GM18858 (cell line): ENCODE measurements around the gene PITPNC1.
"Not testable (repeated sequence)": the region's sequence is repeated elsewhere in the genome, so short reads cannot be mapped to it uniquely, and the experiment has no call there.

Experiments
- ATAC-seq: cut with Tn5 transposase; IDR thresholded peaks from one replicate; pipeline ENCODE4 v1.9.1; 2021; ENCODE audit not compliant: unreplicated experiment

The PITPNC1 gene

DNA sequence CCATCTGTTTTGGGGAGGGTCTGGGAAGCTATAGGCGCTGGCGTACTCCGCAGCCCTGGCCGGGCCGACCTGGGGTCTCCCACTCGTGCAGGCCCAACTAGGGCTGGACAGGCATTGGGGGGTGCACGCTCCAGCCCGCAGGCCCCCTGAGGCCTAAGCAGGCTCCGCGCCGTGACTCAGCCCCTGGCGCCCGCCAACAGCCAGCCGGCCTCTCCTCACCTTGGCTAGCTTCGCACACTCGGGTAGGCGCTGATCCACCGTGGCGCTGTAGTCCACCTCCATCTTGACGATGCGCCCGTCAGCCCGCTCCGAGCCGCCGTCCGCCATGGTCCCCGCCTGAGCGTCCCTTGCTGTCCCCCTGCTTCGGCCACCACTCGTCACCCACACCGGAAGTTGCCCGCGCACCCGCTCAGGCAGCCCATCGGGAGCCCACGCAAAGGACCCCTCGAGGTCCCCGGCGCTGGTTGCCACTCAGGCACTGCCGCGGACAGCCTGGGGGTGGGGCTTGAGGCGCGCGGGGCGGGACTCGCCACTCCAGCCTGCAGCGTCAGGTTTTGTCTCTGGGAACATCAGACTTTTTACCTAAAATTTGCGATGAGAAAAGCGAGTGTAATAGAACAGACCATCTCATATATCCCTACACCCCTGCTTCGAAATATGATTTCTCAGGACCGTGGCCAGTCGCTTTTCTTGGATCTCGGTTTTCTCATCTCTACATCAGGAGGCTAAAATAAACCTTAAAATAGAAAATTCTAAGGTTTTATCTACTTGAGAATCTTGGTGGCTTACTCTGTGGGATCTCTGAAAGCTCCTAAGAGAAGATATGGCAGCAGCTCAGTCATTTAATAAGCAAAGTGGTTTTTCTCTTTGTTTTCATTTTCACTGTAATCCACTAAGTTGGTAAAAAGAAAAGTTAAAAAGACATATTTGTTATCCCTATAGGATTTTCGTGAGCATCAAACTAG is 10.6 kb upstream of the PITPNC1 start, which contains the start of gene PSMD12:
PSMD12 (minus strand) TSS at position 385 of the 965 bp plus-strand sequence; CDS start at position 327, 58 bp downstream.
- ATAC-seq, result peak; percentile 67

DNA sequence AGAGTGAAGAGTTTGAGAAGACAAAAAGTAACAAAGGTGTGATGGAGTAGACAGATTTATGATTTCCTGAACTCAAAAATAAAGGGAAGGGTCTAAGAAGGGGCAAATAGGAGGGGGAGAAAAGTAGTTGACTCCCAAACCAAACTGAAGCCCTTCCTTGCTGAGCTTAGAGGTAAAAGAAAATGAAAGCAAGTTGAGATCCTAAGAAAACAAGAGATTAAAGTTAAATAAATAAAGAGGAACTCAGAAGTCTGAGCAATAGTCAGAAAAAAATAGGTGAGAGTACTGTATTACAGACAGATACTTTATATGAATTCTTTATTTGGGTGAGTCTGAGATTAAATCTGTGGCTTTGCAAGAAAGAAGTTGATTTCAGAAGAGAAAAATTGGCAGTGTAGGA is 7.4 kb upstream of the PITPNC1 start:
- no peak for ATAC-seq

DNA sequence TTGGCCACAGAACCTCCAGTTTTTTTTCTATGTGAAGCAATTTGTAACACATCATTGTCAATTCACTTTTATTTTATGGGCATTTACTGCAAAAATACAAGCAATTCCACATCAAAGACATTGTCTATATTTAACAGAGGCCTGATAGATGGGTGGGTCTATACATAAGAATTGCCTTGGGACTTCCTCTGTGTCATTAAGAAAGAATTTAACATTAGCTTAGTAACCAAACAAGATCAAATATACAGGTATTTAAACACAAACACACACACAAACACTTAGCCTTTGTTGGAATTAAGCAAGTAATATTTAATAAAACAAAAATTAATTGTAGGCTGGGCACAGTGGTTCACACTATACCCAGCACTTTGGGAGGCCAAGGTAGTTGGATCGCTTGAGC is 4.3 kb upstream of the PITPNC1 start:
- no peak for ATAC-seq

DNA sequence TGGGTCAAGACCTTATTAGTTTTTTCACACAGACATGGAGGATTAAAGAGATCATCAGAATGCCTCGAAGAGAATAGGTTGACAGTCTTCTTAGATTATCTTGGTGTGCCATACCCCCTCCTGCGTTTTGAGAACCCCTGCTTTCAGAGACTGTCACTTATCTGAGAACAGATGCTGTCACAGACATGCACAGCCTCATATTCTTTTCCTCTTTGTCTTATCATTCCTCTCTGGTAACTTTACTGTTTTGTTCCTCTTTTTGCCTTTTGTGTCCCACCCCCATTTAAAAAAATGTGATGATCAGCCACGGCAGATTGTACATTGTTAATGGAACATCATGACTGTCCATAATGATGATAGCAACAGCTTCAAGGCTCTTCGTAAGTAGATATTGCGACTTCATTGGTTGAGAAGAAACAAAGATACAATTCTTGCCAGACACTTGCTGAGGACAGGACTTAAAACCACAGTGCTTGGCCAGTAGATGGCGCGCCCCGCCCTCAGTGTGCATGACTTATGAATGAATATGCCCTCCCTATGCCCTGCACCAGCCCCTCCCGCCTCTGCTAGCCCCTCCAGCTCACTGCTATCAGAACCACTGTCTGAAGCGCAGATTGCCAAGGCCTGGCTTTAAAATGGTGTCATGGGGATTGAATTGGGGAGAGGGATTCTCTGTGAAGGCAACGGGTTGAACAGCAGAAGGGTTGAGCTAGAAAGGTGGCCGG is 2.6 kb upstream of the PITPNC1 start:
- no peak for ATAC-seq

DNA sequence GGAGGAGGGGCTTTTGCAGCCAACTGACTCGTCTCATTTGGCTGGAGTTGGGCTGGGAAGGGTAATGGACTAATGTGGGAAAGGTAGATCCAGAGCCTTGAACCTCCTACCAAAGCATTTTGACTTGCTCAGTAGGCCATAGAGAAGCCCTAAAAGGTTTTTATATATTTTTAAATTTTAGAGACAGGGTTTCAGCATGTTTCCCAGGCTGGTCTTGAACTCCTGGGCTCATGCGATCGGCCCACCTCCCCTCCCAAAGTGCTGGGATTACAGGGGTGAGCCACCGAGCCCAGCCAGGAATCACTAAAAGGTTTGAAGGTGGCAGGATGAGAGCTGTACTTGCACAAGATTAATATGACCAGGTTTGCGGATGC is 2.0 kb upstream of the PITPNC1 start:
- no peak for ATAC-seq

DNA sequence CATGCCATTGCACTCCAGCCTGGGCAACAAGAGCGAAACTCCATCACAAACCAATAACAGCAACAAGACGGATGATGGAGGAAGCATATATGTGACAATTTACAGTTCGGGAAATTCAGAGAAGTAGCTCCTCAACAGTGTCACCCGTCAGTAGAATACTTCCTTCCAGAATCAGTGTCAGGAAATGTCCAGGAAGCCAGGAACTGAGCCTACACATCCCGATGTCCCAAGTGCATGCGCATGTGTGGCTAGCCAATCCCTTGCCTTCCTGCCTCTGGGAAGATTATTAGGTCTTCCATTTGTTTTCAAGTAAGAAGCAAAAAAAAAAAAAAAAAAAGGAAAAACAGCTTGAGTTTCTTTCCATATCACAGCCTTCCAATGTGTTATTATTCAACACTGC is 1.4 kb upstream of the PITPNC1 start:
- no peak for ATAC-seq

DNA sequence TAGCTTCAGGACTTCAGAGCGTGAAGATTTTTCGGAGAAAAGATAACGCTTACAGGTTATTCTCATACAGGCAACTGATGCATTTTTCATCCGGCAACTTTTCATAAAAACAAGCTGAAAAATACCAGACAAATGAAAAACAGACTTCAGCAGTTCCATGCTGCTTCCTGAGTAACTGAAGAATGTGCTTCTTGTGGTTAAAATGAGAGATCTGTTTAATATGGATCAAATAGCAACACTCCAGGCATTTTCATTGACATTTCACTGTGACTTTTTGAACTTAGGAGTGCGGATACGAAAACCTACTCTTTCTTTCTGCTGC is 705 bp upstream of the PITPNC1 start:
- ATAC-seq, result no peak

DNA sequence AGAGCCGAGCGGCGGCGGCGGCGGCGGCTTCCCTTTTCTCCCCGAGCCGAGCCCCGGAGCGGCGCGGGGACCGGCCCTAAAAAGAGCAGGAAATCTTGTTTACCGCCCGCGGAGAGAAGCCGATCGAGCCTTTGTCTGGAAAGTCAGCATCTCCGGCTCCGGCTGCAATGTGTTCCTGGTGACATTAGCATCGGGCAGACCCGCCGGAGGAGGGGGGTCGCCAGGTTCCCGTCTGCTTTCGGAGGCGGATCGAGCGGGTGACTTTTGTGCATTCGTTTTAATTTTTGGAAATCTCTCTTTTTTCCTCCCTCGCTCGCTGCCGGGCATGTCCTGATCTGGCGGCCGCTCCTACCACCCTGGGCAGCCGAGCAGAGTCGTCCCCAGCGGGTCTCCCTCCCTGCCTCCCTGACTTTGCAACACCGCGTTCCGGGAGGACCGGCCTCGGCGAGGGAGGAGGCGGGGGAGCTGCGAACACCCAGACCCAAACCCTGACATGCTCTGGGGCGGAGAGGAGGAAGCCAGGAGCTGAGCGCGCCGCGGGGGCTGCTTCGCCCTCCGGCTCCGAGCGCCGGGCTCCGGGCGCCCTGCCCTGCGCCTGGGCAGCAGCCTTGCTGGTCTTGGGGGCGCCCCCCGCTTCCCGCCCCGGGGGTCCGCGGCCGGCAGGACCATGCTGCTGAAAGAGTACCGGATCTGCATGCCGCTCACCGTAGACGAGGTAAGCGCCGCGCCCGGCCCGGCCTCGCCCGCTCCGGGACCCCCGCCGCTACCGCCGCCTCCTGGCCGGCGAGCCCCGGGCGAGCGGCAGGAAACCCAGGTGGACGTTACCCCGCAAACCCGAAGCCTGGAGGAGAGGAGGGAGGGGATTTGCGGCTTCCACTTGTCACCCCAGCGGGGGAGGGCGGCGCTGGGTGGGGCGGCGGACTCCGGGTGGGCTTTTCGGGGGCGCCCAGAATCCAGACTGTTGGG is 690 bp downstream of the PITPNC1 start:
- ATAC-seq, result no peak

DNA sequence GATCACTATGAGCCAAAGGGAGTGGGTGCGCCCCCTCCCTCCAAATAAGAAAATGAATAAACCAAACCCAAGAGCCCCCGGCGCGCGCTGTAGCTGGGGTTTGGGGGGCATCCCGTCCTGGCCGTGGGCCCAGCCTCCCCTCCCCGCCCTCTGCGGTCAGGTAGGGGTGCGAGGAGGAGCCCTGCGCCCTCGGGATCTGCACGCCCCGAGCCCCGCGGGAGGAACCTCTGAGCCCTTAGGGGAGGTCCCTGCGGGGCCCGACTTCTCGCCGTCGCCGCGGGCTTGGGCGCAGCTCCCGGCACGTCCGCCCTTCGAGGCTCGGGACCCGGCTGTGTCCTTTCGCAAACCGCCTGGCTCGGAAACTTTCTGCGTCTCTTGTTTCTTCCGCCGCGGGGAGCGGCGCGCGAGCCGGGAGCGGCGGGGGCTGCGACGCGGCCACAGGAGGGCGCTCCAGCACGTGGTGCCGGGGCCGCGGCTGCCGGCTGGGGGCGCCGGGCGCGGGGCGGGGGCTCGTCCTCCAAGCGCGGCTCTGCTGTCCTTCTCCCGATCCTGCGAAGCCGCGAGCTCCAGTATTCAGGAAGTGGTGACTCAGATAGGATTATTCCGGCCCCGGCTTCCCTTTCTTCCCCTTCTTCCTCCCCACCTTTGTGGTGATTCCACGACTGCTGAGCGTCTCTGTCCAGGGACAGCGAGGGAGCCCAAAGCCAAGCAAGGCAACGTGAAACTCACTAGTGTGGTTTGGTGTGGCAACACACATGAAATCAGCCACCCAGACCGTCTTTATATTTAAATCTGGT is 1.6 kb downstream of the PITPNC1 start:
- ATAC-seq, result no peak

DNA sequence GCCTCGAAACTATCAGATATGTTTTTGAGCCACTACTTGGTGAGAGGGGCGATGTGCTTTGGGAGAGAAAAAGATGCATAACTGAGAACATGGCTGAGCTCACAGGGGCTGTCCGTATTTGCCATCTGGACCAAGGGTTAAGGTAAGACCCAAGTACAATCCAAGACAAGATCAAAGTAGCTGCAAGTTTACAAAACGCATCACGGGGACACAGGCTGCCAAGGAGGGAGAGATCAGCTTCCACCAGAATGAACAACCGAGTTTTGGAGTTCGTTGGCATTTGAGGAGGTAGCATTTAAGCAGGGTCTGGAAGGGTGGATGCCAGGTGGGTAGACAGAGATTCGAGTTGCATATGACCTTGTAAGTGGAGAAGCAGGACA is 2.2 kb downstream of the PITPNC1 start:
- no peak for ATAC-seq

DNA sequence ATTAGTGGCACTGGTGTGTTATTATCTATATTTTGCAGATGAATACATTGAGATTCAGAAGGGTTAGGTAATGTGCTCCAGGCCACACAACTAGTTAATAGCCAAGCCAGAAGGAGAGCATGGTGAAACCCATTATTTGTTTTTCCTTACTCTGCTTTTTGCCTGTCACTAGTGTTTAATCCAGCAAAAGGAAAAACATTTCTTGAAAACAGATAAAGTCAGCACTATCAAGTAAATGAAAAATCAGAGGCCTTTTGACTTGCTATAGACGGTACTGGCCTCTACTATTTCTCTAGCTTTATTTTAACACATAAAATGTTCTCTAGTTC is 4.8 kb downstream of the PITPNC1 start:
- ATAC-seq, result no peak

DNA sequence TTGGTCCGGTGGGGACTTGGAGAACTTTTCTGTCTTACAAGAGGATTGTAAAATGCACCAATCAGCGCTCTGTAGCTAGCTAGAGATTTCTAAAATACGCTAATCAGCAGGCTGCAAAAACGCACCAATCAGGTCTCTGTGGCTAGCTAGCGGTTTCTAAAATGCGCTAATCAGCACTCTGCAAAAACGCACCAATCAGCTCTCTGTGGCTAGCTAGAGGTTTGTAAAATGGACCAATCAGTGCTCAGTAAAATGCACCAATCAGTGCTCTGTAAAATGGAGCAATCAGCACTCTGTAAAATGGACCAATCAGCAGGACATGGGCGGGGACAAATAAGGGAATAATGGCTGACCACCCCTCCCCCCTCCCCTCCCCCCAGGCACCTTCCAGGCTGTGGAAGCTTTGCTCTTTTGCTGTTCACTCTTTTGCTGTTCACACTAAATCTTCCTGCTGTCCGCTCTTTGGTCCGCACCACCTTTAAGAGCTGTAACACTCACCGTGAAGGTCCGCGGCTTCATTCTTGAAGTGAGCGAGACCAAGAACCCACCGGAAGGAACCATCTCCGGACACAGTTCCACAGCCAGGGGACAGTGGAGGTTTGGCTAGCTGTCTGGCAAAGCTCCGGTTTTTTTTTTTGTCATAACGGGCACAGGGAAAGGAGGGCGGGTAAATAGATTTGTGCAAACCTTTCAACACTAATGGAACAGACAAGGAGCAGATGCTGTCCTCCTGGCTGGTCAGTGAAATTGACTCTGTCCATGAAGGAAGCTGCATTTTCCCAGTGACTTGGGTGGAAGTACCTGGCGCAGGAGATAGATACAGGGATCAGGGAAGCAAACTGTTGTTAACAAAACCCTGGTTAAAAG is 8.3 kb downstream of the PITPNC1 start:
- ATAC-seq, result no peak

DNA sequence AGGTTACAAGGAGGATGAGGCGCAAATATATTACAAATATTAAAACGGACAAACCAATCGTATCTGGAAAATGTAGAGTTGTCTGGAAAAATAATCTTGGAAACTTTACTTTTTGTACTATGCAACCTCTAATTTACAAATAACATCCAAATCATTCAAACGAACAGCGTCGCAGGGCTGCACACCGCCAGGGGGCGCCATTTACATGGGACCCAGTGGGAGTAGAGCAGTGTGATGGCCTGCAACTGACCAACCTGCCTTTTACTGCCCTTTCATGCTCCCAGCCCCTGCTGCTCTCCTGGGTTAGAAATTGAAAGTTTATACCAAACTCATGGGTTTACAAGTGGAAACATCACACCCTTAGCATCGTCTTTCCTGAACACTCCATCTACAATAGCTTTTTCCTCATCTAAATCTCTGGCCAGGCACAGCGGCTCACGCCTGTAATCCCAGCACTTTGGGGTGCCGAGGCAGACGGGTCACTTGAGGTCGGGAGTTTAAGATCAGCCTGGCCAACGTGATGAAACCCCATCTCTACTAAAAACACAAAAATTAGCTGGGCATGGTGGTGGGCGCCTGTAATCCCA is 10.0 kb downstream of the PITPNC1 start:
- ATAC-seq, result no peak

DNA sequence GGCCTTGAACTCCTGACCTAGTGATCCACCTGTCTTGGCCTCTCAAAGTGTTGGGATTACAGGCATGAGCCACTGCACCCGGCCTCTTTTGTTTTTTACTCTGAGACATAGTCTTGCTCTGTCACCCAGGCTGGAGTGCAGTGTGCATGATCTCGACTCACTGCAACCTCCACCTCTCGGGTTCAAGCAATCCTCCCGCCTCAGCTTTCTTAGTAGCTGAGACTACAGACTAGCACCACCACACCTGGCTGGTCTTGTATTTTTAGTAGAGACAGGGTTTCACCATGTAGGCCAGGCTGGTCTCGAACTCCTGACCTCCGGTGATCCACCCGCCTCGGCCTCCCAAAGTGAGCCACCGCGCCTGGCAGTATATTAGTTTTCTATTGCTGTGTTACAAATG is 11.5 kb downstream of the PITPNC1 start:
- not testable (repeated sequence) for ATAC-seq

DNA sequence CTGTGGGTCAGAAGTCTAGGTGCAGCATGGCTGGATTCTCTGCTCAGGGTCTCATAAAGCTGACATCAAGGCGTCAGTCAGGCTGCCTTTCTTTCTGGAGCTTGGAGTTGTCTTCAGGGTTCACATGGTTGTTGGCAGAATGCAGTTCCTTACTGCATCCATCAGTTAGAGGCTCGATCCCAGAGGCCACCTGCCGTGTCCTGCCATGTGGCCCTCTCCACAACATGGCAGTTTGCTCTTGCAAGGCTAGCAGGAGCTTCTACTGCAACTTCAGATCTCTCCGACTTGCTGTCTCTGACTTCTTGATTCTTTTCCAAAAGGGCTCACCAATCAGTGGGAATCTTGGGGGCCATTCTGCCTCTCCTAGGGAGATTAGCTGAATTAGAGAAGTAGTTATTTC is 11.9 kb downstream of the PITPNC1 start:
- no peak for ATAC-seq

DNA sequence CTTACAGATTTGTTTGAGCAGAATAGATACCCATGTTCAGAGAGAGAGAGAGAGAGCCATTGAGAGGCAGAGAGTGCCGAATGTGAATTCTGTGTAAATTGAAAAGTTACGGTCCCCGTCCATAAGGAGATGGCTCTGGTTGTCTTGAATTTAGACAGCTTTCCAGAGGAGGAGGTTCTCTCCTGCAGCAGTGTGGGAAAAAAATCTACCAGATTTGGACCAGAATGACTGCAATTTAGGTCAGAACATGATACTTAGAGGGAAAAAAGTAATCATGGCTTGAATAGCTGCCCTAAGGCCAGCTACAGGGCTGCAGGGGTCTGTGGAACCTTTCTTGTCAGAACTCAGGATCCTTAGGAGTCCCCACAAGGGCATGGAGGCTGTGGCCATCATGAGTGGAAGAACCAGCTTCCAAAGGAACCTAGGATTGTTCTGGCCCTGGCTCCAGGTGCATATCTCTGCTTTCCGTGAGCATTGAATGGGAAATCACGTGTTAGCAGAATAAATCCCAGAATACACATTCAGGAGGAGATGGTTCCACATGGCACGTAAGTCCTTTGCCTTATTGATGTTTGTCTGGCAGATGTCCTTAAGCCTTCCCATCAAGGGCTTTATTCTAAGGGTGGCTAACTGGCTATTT is 13.0 kb downstream of the PITPNC1 start:
- ATAC-seq, result no peak

DNA sequence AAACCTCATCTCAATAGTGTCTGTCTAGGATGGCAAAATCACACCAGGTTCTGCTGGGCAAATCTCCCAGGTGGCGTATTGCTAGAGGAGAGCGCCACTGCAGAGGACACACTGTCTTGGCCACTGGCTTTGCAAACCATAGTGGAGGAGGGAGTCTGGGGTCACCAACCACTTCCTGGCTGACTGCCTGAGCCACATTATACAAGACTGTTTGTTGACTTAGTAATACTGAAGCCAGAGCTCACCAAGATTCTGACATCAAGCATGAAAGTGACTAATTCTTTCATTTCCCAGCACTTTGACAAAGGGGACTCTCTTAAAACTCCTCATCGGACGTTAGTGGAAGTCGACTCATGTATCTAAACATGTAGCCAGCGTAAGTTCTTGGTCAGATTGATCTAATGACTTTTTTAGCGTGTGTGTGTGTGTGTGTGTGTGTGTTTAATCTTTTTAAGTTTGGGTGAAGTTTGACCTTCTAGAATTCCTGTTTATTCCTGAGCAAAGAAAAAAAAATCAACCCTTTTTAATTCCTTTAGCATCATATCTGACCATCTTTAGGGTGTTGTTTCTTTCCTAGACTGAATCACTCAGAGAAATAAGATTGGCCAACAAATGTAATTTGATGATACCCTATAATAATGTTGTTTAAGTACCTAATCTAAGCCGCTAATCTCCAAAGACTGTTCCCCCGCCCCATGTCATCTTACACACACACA is 13.7 kb downstream of the PITPNC1 start:
- peak; percentile 88 for ATAC-seq

DNA sequence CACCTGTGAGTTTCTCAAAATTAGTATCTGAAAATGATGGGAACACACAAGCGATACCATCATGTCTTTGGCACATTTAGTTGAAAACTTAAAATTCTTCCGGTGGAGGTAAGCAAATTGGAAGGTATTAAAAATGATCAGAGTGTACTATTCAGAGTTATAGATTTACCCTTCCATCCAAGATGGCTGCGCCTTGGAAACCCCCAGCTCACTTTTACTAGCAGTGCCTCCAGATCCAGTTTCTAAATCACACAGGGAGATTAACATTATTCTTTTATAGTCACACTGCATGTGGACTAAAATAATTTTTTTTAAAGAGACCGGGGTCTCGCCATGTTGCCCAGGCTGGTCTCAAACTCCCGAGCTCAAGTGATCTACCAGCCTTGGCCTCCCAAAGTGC is 15.0 kb downstream of the PITPNC1 start:
- no peak for ATAC-seq
